GM19468 (cell line): ENCODE data around the gene RBMS2.
"Not testable (repeated sequence)": the region's sequence is repeated elsewhere in the genome, so short reads cannot be mapped to it uniquely, and the experiment has no call there.

Source experiments
- ATAC-seq: cut with Tn5 transposase; IDR thresholded peaks from one replicate; pipeline ENCODE4 v1.9.1; 2021; ENCODE audit warnings: mild to moderate bottlenecking, moderate library complexity, moderate number of reproducible peaks; ENCODE audit not compliant: unreplicated experiment; ENCODE audit errors: extremely low read depth

RBMS2 gene

GRCh38 chr12:56514014-56514318 is 7.7 kb upstream of the RBMS2 start:
- not testable (repeated sequence) for ATAC-seq

DNA sequence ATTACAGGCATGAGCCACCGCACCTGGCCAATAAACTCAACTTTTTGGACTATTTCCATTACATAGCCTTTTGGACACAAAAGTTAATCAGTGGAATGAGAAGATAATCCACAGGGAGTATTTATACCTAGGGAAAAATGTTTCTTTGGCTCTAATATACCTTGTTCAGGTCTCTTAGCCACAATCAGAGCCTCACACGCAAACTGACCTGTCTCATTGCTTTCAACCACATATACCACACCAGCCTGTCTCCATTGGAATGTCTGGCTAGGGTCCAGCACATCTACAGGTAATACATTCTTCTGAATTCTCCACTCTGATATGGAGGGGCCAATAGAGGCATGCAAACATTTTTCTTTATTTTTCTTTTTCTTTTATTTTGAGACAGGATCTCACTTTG is 3.8 kb upstream of the RBMS2 start:
- no peak for ATAC-seq

- ATAC-seq, result no peak
Observed at GRCh38 chr12:56518570-56518969, 3.0 kb upstream of the RBMS2 start.

GRCh38 chr12:56520048-56520447 is 1.6 kb upstream of the RBMS2 start:
- no peak for ATAC-seq

DNA sequence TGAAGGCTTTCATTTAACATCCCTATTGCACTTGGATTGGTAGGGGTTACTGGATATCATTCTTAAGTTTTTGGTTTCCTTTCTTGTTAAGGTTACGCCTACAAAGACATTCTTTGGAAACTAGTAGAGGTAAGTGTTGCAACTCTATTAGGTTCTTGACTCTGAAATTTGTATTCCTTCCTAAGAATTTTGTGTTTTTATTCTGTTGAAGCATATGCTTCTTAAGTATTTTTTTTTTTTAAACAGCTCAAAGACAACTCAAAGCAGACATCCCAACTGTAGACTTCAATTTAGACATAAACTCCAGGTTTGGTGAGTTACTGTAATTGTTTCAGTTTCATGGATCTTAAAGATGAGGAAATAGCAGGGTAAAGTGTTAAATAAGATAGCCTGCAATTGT is 1.1 kb upstream of the RBMS2 start:
- no peak for ATAC-seq

DNA sequence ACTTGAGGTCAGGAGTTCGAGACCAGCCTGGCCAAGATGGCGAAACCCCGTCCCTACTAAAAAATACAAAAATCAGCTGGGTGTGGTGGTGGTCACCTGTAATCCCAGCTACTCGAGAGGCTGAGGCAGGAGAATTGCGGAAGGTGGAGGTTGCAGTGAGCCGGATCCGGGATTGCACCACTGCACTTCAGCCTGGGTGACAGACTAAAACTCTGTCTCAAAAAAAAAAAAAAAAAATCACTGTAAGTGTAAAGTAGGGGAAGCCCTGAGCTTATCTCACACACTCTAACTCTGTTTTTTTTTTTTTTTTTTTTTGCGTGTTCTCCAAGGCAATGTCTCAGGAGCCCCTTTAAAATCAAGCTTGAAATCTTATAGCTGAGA is 421 bp upstream of the RBMS2 start:
- no peak for ATAC-seq

DNA sequence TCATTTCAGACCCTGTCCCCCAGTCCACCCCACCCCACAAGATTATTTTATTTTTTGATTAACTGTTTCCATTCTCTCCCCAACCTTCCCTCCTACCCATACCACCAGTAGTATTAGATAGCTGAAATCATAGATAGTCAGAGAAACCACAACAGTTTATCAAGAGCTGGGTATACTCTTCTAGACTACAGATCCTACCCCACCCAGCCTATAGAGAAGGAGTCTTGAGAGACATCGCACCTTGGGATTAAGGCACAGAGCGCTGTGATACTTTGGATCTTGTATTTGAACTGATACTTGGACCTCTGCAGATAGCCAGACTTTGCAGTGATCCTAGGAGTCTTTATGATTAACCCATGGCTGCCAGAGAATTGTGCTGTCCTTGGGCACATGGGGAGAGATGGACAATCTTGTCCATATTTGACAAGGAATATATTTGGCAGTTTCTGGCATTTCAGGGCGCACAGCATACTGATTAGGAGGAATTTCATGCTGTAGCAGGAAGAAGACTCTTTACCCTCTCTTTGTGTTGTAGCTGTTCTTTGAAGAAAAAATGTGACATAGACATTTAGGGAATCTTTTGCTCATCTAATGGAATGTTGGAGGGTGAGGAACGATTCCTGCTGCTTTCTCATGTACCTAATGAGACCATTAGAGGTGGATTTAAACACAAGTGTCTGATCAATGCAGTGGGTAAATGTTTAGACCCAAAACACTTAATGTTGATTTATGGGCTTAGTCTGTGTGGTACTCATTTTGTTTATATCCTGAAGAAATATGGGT is 982 bp downstream of the RBMS2 start:
- no peak for ATAC-seq

- ATAC-seq, result no peak
Observed at GRCh38 chr12:56528846-56529245, 7.2 kb downstream of the RBMS2 start.

GRCh38 chr12:56529656-56530055 is 8.0 kb downstream of the RBMS2 start:
- ATAC-seq, result no peak

DNA sequence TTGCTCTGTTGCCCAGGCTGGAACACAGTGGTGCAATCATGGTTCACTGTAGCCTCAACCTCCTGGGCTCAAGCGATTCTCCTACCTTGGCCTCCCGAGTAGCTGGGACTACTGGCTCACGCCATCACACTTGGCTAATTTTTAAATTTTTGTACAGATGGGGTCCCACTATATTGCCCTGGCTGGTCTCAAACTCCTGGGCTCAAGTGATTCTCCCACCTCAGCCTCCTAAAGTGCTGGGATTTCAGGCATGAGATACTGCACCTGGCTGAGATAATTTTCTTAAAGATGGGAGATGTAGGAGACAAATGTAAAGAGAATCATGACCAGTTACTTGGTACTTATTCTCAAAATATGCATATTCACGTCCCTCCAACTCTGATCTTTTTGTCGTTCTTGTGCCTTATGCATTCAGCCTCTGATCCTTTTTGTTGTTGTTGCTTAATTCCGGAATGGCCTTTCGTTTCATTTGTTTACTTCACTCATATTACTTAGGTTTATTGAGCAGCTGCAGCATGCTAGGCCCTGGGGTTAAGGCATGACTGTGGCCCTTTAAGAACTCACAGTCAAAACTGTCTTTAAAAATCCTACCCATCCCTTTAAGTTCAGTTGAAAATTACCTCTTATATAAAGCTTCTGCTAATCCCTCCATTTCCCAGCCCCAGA is 8.9 kb downstream of the RBMS2 start:
- ATAC-seq, result no peak

GRCh38 chr12:56537546-56537945 is 15.9 kb downstream of the RBMS2 start:
- ATAC-seq, result no peak

DNA sequence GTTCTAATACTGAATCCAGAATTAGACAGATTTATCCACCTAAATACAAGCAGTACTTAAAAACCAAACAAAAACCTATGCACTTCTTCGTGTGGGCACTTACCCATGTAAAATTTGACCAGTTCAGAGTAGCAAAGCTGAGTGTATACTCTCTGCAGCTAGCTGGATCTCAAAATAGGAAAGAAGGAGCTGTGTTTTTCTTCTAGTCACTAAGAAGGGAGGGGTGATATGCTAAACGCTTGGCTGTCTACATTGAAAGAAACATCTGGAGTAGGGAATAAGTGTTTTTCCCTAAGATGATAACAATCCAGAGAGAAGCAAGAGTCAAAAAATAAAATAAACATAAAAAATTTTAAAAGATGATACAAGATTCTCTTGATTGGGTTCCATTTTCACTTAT is 20.0 kb downstream of the RBMS2 start:
- no peak for ATAC-seq

- ATAC-seq, result no peak
Observed at GRCh38 chr12:56542164-56542563, 20.5 kb downstream of the RBMS2 start.

- no peak for ATAC-seq
Observed at GRCh38 chr12:56545023-56545604, 23.5 kb downstream of the RBMS2 start.

GRCh38 chr12:56546680-56547079 is 25.1 kb downstream of the RBMS2 start:
- ATAC-seq, result no peak

- no peak for ATAC-seq
Observed at GRCh38 chr12:56551070-56551469, 29.4 kb downstream of the RBMS2 start.

- ATAC-seq, result no peak
Observed at GRCh38 chr12:56565510-56566101, 44.0 kb downstream of the RBMS2 start.

DNA sequence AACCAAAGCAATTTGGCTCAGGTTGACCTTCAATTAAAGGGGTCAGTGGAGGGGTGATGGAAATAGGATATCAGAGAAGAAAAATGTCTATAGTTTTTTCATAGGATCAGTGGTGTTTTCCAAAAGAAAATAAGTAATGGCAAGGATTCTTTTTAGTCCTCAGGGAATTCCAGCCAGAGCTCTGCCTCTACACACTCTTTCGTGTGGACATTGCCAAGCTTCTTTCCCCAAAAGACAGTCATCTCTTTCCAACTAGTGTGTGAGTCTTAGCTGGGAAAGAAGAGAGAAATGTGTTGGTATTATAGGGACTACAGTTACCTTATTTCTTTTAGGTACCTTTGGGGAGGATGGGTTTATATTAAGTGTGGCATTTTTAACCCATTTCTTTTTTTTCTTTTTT is 46.5 kb downstream of the RBMS2 start:
- no peak for ATAC-seq

DNA sequence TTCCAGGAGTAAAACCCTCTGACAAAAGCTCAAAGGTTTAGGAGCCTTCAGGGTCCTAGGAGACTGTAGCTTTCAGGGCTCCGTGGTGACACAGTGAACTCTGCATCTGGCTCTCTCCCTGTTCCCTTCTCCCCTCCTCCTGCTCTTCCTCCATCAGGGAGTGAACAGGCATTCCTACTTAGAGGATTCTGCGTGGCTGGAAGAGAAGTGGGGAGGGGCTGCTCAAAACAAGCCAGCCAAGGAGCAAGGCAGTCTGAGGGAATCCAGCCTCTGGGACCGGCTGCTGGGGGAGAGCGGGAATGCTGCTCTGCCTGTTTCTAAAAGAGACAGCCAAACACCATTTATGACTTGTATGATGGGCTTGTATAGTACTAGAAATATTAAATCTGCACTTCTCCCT is 49.5 kb downstream of the RBMS2 start:
- no peak for ATAC-seq

DNA sequence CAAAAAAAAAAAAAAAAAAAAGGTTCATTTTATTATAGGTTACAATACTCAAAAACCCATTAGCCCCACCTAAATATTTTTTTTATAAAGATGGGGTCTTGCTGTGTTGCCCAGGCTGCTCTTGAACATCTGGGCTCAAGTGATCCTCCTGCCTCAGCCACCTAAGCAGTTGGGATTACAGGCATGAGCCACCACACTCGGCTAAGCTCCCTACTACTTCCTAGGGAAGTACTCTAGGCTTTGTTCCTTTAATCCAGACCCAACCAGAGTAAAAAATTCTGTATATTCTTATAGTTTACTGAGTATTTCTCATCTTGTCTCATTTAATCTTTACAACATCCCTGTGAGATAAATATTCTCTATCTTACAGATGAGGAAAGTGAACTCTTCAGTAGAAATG is 50.7 kb downstream of the RBMS2 start:
- ATAC-seq, result no peak

DNA sequence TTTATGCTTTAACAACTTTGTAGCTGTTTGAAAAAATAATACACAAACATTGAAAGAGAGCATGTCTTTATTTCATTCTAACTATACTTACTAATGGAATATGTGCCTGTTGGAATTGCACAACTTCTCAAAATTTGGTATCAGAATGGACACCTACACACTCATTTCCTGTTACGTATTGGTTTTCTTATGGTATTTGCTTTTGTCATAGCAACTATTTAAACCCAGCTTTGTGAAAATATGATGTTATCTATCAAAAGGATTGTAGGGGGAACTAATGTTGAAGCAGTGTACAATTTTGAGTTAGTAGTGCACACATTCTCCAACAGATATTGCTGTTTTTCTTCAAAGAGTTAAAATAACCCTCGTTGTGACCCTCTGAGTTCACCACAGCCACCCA is 52.6 kb downstream of the RBMS2 start:
- ATAC-seq, result no peak
